Measurements from ENCODE around the gene TCTN1. TPM values are rescaled to one million over a fixed set of nuclear protein-coding genes. Genes with fewer than 3 reads are reported as not detected.

TCTN1 gene
- total and polyA plus RNA-seq, 2 of the 8 experiments (the other 6 are each of a cell fraction or from before 2014, with no cell fraction given), result 14.7 to 16.4 TPM

DNA sequence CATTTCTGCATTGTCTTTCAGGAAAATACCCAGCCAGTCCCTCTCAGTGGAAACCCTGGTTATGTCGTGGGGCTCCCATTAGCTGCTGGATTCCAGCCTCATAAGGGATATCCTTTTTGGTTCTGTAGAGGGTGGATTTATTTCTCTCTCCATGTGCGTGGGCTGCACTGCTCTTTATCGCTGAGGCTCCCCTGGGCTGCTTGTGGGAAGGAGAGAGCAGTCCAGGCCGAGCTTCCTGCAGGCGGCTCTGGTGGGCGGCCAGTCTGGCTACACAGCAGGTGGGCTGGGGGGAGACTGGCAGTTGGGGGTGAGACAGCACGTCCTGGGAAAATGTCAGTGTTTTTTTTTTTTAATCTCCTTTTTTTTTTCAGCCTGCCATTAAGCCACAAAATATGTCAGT lies 27.6 kb downstream of the TCTN1 start:
- POLR2A ChIA-PET (ENCODE audit: partially characterized antibody), result interaction anchor here (1.0 kb wide), 1 partner anchor 192 kb away, joined by 3 read pairs; no protein-coding TSS in a partner anchor

More for the DNA sequence above, 27.6 kb downstream of the TCTN1 start:
- FAIRE-seq (no peak), DNase-seq (ENCODE audit: low read depth in 1 of 2, low spot score in 2 of 2) (no peak)
- Histone ChIP-seq H3K18ac (ENCODE audit: extremely low read depth, low read length) (no peak overlapping the region), H4K8ac (ENCODE audit: extremely low read depth, insufficient read depth, low read length) (no peak overlapping the region), H3K79me2 (ENCODE audit: control insufficient read depth in 1 of 2, insufficient read depth in 2 of 2, low read length in 2 of 2) (no peaks in the 10 kb centered on the region), H2AK5ac (ENCODE audit: low read depth, low read length) (no peak overlapping the region), H2BK20ac (ENCODE audit: low read length) (no peak overlapping the region), H3K23ac (ENCODE audit: insufficient read length) (no peak overlapping the region), H4K91ac (replicated peaks; ENCODE audit: insufficient read length, low read length) (no peak overlapping the region), H4K5ac (ENCODE audit: insufficient read length, low read depth, low read length) (no peak overlapping the region), H3K9me3 (ENCODE audit: insufficient read depth in 2 of 2, low read depth in 1 of 2, low read length in 1 of 2) (no peaks in the 10 kb centered on the region), H3K27me3 (replicated peaks in 1 of 4; ENCODE audit: control insufficient read depth in 3 of 4, extremely low read depth in 1 of 4, insufficient read depth in 3 of 4, low read length in 3 of 4) (no peaks in the 10 kb centered on the region), H3K4me1 (replicated peaks in 1 of 4; ENCODE audit: control insufficient read depth in 3 of 4, insufficient read depth in 4 of 4, low read length in 3 of 4) (peaks cover 0 to 3% (median 0%) of the 10 kb centered on the region in 4 experiments; a peak in 1 of 7 replicates), H2BK120ac (replicated peaks; ENCODE audit: low read depth, low read length) (no peak overlapping the region), H3K9ac (replicated peaks in 1 of 4; ENCODE audit: extremely low read depth in 1 of 4, low read depth in 3 of 4, low read length in 3 of 4) (no peak overlapping the region), H3K56ac (replicated peaks; ENCODE audit: insufficient read length, low read depth, low read length) (no peak overlapping the region), H3K4me3 (ENCODE audit: extremely low read depth in 1 of 4, insufficient read depth in 2 of 4, low read depth in 3 of 4, low read length in 4 of 4) (no peak overlapping the region), H3K79me1 (ENCODE audit: low read depth, low read length) (no peaks in the 10 kb centered on the region), H3K4me2 (ENCODE audit: insufficient read depth in 1 of 2, low read depth in 2 of 2, low read length in 2 of 2) (no peak overlapping the region), H4K20me1 (replicated peaks in 1 of 2; ENCODE audit: control insufficient read depth in 1 of 2, insufficient read depth in 2 of 2, low read length in 2 of 2) (peaks cover 0 to 4% of the 10 kb centered on the region in 2 experiments), H2BK5ac (ENCODE audit: low read depth, low read length) (no peak overlapping the region), H2BK12ac (ENCODE audit: low read depth, low read length) (no peak overlapping the region), H2AFZ (ENCODE audit: low read length) (no peak overlapping the region), H3K14ac (ENCODE audit: insufficient read length) (no peak overlapping the region), H2BK15ac (ENCODE audit: low read length) (no peak overlapping the region), H3K27ac (ENCODE audit: low read depth, low read length) (no peak overlapping the region), H3K23me2 (ENCODE audit: low read depth, low read length) (no peaks in the 10 kb centered on the region), H3K4ac (replicated peaks; ENCODE audit: insufficient read length, low read depth, low read length) (no peak overlapping the region), H3K36me3 (ENCODE audit: control insufficient read depth in 2 of 4, insufficient read depth in 4 of 4, low read length in 3 of 4) (no peaks in the 10 kb centered on the region)
- 65% methylated on average over 6 of the region's 7 CpGs; no CpG with 5 or more reads in 1 of the 2 experiments for WGBS, 2 experiments (ENCODE audit: extremely low coverage in 1 of 2, insufficient coverage in 1 of 2, insufficient read length in 1 of 2, insufficient replicate concordance in 2 of 2, low coverage in 1 of 2, low lambda C conversion rate in 2 of 2, missing lambda C conversion rate in 1 of 2)
- TF ChIP-seq GTF2F1 (IDR thresholded peaks at IDR 0.05; ENCODE audit: borderline replicate concordance, low read depth, low read length) (no peak), SP2 (IDR thresholded peaks at IDR 0.05; ENCODE audit: low read length) (no peak)
- TF ChIP-seq, protein P1, sequence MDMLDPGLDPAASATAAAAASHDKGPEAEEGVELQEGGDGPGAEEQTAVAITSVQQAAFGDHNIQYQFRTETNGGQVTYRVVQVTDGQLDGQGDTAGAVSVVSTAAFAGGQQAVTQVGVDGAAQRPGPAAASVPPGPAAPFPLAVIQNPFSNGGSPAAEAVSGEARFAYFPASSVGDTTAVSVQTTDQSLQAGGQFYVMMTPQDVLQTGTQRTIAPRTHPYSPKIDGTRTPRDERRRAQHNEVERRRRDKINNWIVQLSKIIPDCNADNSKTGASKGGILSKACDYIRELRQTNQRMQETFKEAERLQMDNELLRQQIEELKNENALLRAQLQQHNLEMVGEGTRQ (IDR thresholded peaks at IDR 0.05; ENCODE audit: low read length), result no peak
- CTCF ChIA-PET (ENCODE audit: partially characterized antibody), result no interaction called here

All from H1 (cell line).